Astrocyte (in vitro differentiated cells and primary cell): ENCODE results near the gene CTSD. TPM values are rescaled to one million over a fixed set of nuclear protein-coding genes. Genes with fewer than 3 reads are reported as not detected.

Source experiments
- DNase-seq: peaks from one replicate; pipeline ENCODE4 v3.0.0-alpha.2; 2010; ENCODE audit warnings: low read depth
- FAIRE-seq: peaks from 2 replicates; lab custom pipeline; 2011; peaks lifted over from hg19 to GRCh38; lab: Jason Lieb, UNC
- H2AFZ ChIP-seq: 2 replicates; pipeline ENCODE4 v1.6.0; 2012; ENCODE audit warnings: low read depth, low read length, inconsistent platforms
- H3K27ac ChIP-seq: 2 replicates; pipeline ENCODE4 v1.5.1; 2011; ENCODE audit warnings: low read depth, low read length, inconsistent platforms
- H3K27me3 ChIP-seq: 2 replicates; pipeline ENCODE4 v1.6.0; 2011; ENCODE audit warnings: low read length, inconsistent platforms; ENCODE audit not compliant: insufficient read depth
- H3K36me3 ChIP-seq: 2 replicates; pipeline ENCODE4 v1.5.1; 2011; ENCODE audit warnings: low read length, inconsistent platforms; ENCODE audit not compliant: insufficient read depth
- H3K4me1 ChIP-seq: 2 replicates; pipeline ENCODE4 v1.5.1; 2011; ENCODE audit warnings: low read length, inconsistent platforms; ENCODE audit not compliant: insufficient read depth
- H3K4me2 ChIP-seq: 2 replicates; pipeline ENCODE4 v1.6.0; 2012; ENCODE audit warnings: low read length, inconsistent platforms
- H3K4me3 ChIP-seq: 2 replicates; pipeline ENCODE4 v1.5.1; 2011; ENCODE audit warnings: low read depth, mild to moderate bottlenecking, low read length, inconsistent platforms; ENCODE audit not compliant: insufficient read depth
- H3K79me2 ChIP-seq: 2 replicates; pipeline ENCODE4 v1.6.0; 2012; ENCODE audit warnings: mild to moderate bottlenecking, low read length, inconsistent platforms; ENCODE audit not compliant: insufficient read depth
- H3K9ac ChIP-seq: 2 replicates; pipeline ENCODE4 v1.6.0; 2012; ENCODE audit warnings: mild to moderate bottlenecking, low read length, inconsistent platforms
- H3K9me3 ChIP-seq: 2 replicates; pipeline ENCODE4 v1.5.1; 2012; ENCODE audit warnings: low read depth, mild to moderate bottlenecking, low read length, inconsistent platforms; ENCODE audit not compliant: insufficient read depth
- H4K20me1 ChIP-seq: 2 replicates; pipeline ENCODE4 v1.6.0; 2012; ENCODE audit warnings: low read length, inconsistent platforms; ENCODE audit not compliant: insufficient read depth
- H3K27ac Mint-ChIP-seq: one replicate; pipeline ENCODE4 v1.8.0; 2021; ENCODE audit warnings: mild to moderate bottlenecking, mixed read lengths; ENCODE audit not compliant: unreplicated experiment
- H3K27me3 Mint-ChIP-seq: one replicate; pipeline ENCODE4 v1.8.0; 2021; ENCODE audit warnings: low read depth, mixed read lengths; ENCODE audit not compliant: unreplicated experiment
- H3K36me3 Mint-ChIP-seq: one replicate; pipeline ENCODE4 v1.8.0; 2021; ENCODE audit warnings: low read depth, mixed read lengths; ENCODE audit not compliant: unreplicated experiment
- H3K4me1 Mint-ChIP-seq: one replicate; pipeline ENCODE4 v1.8.0; 2021; ENCODE audit warnings: low read depth, mixed read lengths; ENCODE audit not compliant: unreplicated experiment
- H3K4me3 Mint-ChIP-seq: one replicate; pipeline ENCODE4 v1.8.0; 2021; ENCODE audit warnings: mild to moderate bottlenecking, moderate library complexity, mixed read lengths; ENCODE audit not compliant: unreplicated experiment
- H3K9me3 Mint-ChIP-seq: one replicate; pipeline ENCODE4 v1.8.0; 2021; ENCODE audit warnings: mild to moderate bottlenecking, mixed read lengths; ENCODE audit not compliant: unreplicated experiment
- EZH2 ChIP-seq: IDR thresholded peaks from 2 replicates; pipeline ENCODE4 v1.6.1; 2012; ENCODE audit warnings: mild to moderate bottlenecking, low read length, inconsistent platforms; ENCODE audit not compliant: insufficient read depth
- total RNA-seq: library from RNA; stranded (reverse); gene quantifications from 2 replicates; pipeline ENCODE4 v1.2.1, GENCODE V29; 2021
- TF ChIP-seq, protein P1 (sequence below): IDR thresholded peaks from 2 replicates; pipeline ENCODE4 v1.5.1; 2011; ENCODE audit warnings: low read depth, mild to moderate bottlenecking, inconsistent platforms, low read length, moderate library complexity; ENCODE audit not compliant: insufficient read depth

The CTSD gene
- total RNA-seq, 1 donor from 2014 or later = 290 TPM

DNA sequence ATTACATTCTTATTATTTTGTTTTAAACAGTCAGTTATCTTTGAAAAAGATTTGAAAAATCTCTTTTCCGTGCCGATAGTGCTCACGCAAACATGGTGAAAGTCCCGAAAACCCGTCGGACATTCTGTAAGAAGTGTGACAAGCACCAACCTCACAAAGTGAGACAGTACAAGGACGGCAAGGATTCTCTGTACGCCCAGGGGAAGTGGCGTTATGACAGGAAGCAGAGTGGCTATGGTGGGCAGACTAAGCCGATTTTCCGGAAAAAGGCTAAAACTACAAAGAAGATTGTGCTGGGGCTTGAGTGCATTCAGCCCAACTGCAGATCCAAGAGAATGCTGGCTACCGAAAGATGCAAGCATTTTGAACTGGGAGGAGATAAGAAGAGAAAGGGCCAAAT is 28.7 kb upstream of the CTSD start:
- Histone ChIP-seq H4K20me1 (no peaks in the 10 kb centered on the region), H3K9me3 (no peaks in the 10 kb centered on the region), H3K4me2 (no peak overlapping the region), H3K36me3 (no peaks in the 10 kb centered on the region), H2AFZ (no peak overlapping the region), H3K27me3 (peaks cover 18% of the 10 kb centered on the region), H3K9ac (no peak overlapping the region), H3K4me1 (no peaks in the 10 kb centered on the region), H3K27ac (no peak overlapping the region), H3K4me3 (no peak overlapping the region), H3K79me2 (no peaks in the 10 kb centered on the region)
- no peak for TF ChIP-seq EZH2
- TF ChIP-seq, protein P1, sequence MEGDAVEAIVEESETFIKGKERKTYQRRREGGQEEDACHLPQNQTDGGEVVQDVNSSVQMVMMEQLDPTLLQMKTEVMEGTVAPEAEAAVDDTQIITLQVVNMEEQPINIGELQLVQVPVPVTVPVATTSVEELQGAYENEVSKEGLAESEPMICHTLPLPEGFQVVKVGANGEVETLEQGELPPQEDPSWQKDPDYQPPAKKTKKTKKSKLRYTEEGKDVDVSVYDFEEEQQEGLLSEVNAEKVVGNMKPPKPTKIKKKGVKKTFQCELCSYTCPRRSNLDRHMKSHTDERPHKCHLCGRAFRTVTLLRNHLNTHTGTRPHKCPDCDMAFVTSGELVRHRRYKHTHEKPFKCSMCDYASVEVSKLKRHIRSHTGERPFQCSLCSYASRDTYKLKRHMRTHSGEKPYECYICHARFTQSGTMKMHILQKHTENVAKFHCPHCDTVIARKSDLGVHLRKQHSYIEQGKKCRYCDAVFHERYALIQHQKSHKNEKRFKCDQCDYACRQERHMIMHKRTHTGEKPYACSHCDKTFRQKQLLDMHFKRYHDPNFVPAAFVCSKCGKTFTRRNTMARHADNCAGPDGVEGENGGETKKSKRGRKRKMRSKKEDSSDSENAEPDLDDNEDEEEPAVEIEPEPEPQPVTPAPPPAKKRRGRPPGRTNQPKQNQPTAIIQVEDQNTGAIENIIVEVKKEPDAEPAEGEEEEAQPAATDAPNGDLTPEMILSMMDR = no peak
- Mint-ChIP-seq H3K36me3 (no peaks in the 10 kb centered on the region), H3K27me3 (peaks cover 44% of the 10 kb centered on the region), H3K9me3 (no peaks in the 10 kb centered on the region), H3K4me1 (no peaks in the 10 kb centered on the region), H3K27ac (no peak overlapping the region), H3K4me3 (no peak overlapping the region)
- DNase-seq (no peak), FAIRE-seq (no peak)

DNA sequence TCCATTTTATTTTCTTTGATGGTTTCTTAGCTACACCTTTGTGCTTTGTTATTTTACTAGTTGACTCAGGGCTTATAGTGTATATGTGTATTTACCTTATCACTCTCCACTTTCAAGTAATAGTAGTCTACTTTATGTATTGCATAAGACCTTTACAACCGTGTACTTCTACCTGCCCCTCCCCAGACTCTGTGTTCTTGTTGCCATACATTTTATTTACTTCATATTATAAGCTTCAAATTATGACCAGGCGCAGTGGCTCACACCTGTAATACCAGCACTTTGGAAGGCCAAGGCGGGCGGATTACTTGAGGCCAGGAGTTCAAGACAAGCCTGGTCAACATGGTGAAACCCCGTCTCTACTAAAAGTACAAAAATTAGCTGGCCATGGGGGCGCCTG is 28.2 kb upstream of the CTSD start:
- peaks cover 39% of the 10 kb centered on the region for H3K27me3 Mint-ChIP-seq

GRCh38 chr11:1786466-1786865 is 22.7 kb upstream of the CTSD start:
- no peaks in the 10 kb centered on the region for H3K9me3 ChIP-seq
- no peaks in the 10 kb centered on the region for H3K79me2 ChIP-seq
- DNase-seq = no peak
- no peaks in the 10 kb centered on the region for H3K9me3 Mint-ChIP-seq
- H3K9ac ChIP-seq = no peak overlapping the region
- no peaks in the 10 kb centered on the region for H4K20me1 ChIP-seq
- no peak overlapping the region for H3K4me3 Mint-ChIP-seq
- no peaks in the 10 kb centered on the region for H3K36me3 ChIP-seq
- H3K27ac ChIP-seq = no peak overlapping the region
- H3K4me2 ChIP-seq = no peak overlapping the region
- H3K4me1 ChIP-seq = peaks cover 6% of the 10 kb centered on the region
- H3K27ac Mint-ChIP-seq = no peak overlapping the region
- peaks cover 3% of the 10 kb centered on the region for H3K36me3 Mint-ChIP-seq
- no peak for TF ChIP-seq EZH2
- TF ChIP-seq, protein P1 = no peak
- peaks cover 36% of the 10 kb centered on the region for H3K27me3 Mint-ChIP-seq
- no peak for FAIRE-seq
- no peak overlapping the region for H2AFZ ChIP-seq
- H3K27me3 ChIP-seq = peaks cover 5% of the 10 kb centered on the region
- no peak overlapping the region for H3K4me3 ChIP-seq
- H3K4me1 Mint-ChIP-seq = peaks cover 1% of the 10 kb centered on the region

More for the DNA sequence above, 28.2 kb upstream of the CTSD start:
- no peak overlapping the region for H3K4me3 Mint-ChIP-seq
- Histone ChIP-seq H3K27ac (no peak overlapping the region), H3K4me3 (no peak overlapping the region), H3K4me1 (no peaks in the 10 kb centered on the region), H3K4me2 (no peak overlapping the region), H3K9me3 (no peaks in the 10 kb centered on the region), H3K79me2 (no peaks in the 10 kb centered on the region), H3K27me3 (peaks cover 15% of the 10 kb centered on the region), H2AFZ (no peak overlapping the region), H4K20me1 (no peaks in the 10 kb centered on the region), H3K36me3 (no peaks in the 10 kb centered on the region), H3K9ac (no peak overlapping the region)
- no peak for TF ChIP-seq EZH2
- TF ChIP-seq, protein P1 = no peak
- no peaks in the 10 kb centered on the region for H3K4me1 Mint-ChIP-seq
- no peaks in the 10 kb centered on the region for H3K36me3 Mint-ChIP-seq
- FAIRE-seq (no peak), DNase-seq (no peak)
- H3K9me3 Mint-ChIP-seq = no peaks in the 10 kb centered on the region
- no peak overlapping the region for H3K27ac Mint-ChIP-seq
